HEK293 (cell line): ENCODE measurements around the gene RBMS3.

Experiments used
- GLI2 ChIP-seq: fragments of 450-650 bp; formaldehyde crosslinking; IDR thresholded peaks from 2 replicates; pipeline ENCODE4; 2017; ENCODE audit warnings: missing biosample characterization, missing genetic modification characterization, low read depth, borderline replicate concordance
- ZNF24 ChIP-seq: fragments of 450-650 bp; formaldehyde crosslinking; IDR thresholded peaks from 2 replicates; pipeline ENCODE4 v1.5.1; 2016; ENCODE audit warnings: missing biosample characterization, missing genetic modification characterization
- TF ChIP-seq, protein P1 (sequence below): fragments of 450-650 bp; formaldehyde crosslinking; IDR thresholded peaks from 2 replicates; pipeline ENCODE4 v1.5.1; 2017; ENCODE audit warnings: missing biosample characterization, missing genetic modification characterization

GRCh38 chr3:29263476-29263875 is 17.4 kb upstream of the RBMS3 start:
- TF ChIP-seq, protein P1, sequence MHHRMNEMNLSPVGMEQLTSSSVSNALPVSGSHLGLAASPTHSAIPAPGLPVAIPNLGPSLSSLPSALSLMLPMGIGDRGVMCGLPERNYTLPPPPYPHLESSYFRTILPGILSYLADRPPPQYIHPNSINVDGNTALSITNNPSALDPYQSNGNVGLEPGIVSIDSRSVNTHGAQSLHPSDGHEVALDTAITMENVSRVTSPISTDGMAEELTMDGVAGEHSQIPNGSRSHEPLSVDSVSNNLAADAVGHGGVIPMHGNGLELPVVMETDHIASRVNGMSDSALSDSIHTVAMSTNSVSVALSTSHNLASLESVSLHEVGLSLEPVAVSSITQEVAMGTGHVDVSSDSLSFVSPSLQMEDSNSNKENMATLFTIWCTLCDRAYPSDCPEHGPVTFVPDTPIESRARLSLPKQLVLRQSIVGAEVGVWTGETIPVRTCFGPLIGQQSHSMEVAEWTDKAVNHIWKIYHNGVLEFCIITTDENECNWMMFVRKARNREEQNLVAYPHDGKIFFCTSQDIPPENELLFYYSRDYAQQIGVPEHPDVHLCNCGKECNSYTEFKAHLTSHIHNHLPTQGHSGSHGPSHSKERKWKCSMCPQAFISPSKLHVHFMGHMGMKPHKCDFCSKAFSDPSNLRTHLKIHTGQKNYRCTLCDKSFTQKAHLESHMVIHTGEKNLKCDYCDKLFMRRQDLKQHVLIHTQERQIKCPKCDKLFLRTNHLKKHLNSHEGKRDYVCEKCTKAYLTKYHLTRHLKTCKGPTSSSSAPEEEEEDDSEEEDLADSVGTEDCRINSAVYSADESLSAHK (tag by site-specific recombination), result no peak
- no peak for TF ChIP-seq ZNF24
- TF ChIP-seq GLI2 (tag by site-specific recombination), result no peak
